ENCODE results near the gene CHN2. TPM values are rescaled to one million over a fixed set of nuclear protein-coding genes. Genes with fewer than 3 reads are reported as not detected.

Gene CHN2
- total RNA-seq, 6 experiments from 2014 or later: not detected

GRCh38 chr7:29320577-29320976 is 126.0 kb downstream of the CHN2 start:
- H3K4me3 Mint-ChIP-seq: no peak overlapping the region
- H3K27ac Mint-ChIP-seq: no peak overlapping the region
- no peak for DNase-seq
- TF ChIP-seq CTCF (IDR thresholded peaks at IDR 0.05): no peak
- no peaks in the 10 kb centered on the region for H3K4me1 Mint-ChIP-seq (ENCODE audit: low read depth)
- no peaks in the 10 kb centered on the region for H3K36me3 Mint-ChIP-seq (ENCODE audit: low read depth)
- peaks cover 6% of the 10 kb centered on the region for H3K27me3 Mint-ChIP-seq (ENCODE audit: insufficient read depth)
- no peaks in the 10 kb centered on the region; the same call in 1 of the 2 replicates for H3K9me3 Mint-ChIP-seq

- H3K36me3 Mint-ChIP-seq (ENCODE audit: low read depth): no peaks in the 10 kb centered on the region
- H3K4me1 Mint-ChIP-seq (ENCODE audit: low read depth): no peaks in the 10 kb centered on the region
- peaks cover 6% of the 10 kb centered on the region for H3K27me3 Mint-ChIP-seq (ENCODE audit: insufficient read depth)
- TF ChIP-seq CTCF (IDR thresholded peaks at IDR 0.05): no peak
- no peak for DNase-seq
- H3K4me3 Mint-ChIP-seq: no peak overlapping the region
- 0 out of 2 replicates have a peak, but pooled peaks cover 4% of the 10 kb centered on the region for H3K9me3 Mint-ChIP-seq
- H3K27ac Mint-ChIP-seq: no peak overlapping the region
These were observed 127.6 kb downstream of the CHN2 start for GRCh38 chr7:29322023-29322712.

GRCh38 chr7:29325476-29325875 is 130.9 kb downstream of the CHN2 start:
- H3K27me3 Mint-ChIP-seq (ENCODE audit: insufficient read depth): peaks cover 3% of the 10 kb centered on the region
- peaks cover 11% of the 10 kb centered on the region; the same call in 1 of the 2 replicates for H3K4me1 Mint-ChIP-seq (ENCODE audit: low read depth)
- no peaks in the 10 kb centered on the region for H3K36me3 Mint-ChIP-seq (ENCODE audit: low read depth)
- 0 out of 2 replicates have a peak, but pooled peaks cover 4% of the 10 kb centered on the region for H3K9me3 Mint-ChIP-seq
- TF ChIP-seq CTCF (IDR thresholded peaks at IDR 0.05): no peak
- H3K27ac Mint-ChIP-seq: no peak overlapping the region
- DNase-seq: no peak
- H3K4me3 Mint-ChIP-seq: no peak overlapping the region

GRCh38 chr7:29326864-29327263 is 132.3 kb downstream of the CHN2 start:
- H3K27me3 Mint-ChIP-seq (ENCODE audit: insufficient read depth): peaks cover 1% of the 10 kb centered on the region; the same call in 1 of the 2 replicates
- no peaks in the 10 kb centered on the region for H3K36me3 Mint-ChIP-seq (ENCODE audit: low read depth)
- peaks cover 9% of the 10 kb centered on the region; the same call in 1 of the 2 replicates for H3K9me3 Mint-ChIP-seq
- peaks cover 11% of the 10 kb centered on the region; the same call in 1 of the 2 replicates for H3K4me1 Mint-ChIP-seq (ENCODE audit: low read depth)
- DNase-seq: no peak
- no peak overlapping the region for H3K27ac Mint-ChIP-seq
- H3K4me3 Mint-ChIP-seq: no peak overlapping the region
- TF ChIP-seq CTCF (IDR thresholded peaks at IDR 0.05): no peak

- H3K27me3 Mint-ChIP-seq (ENCODE audit: insufficient read depth): peaks cover 1% of the 10 kb centered on the region; the same call in 1 of the 2 replicates
- H3K4me3 Mint-ChIP-seq: no peak overlapping the region
- H3K9me3 Mint-ChIP-seq: peaks cover 9% of the 10 kb centered on the region; the same call in 1 of the 2 replicates
- peaks cover 11% of the 10 kb centered on the region; the same call in 1 of the 2 replicates for H3K4me1 Mint-ChIP-seq (ENCODE audit: low read depth)
- no peak for DNase-seq
- no peaks in the 10 kb centered on the region for H3K36me3 Mint-ChIP-seq (ENCODE audit: low read depth)
- no peak overlapping the region for H3K27ac Mint-ChIP-seq
- no peak for TF ChIP-seq CTCF (IDR thresholded peaks at IDR 0.05)
These were observed 132.9 kb downstream of the CHN2 start for GRCh38 chr7:29327455-29327854.

All from HFFc6 (cell line).